Occipital lobe (tissue), 2 donors: ENCODE results near the gene LRP6. TPM values are rescaled to one million over a fixed set of nuclear protein-coding genes. Genes with fewer than 3 reads are reported as not detected.
"Not testable (repeated sequence)": the region's sequence is repeated elsewhere in the genome, so short reads cannot be mapped to it uniquely, and the experiment has no call there.

Experiments
- DNase-seq: peaks from one replicate; lab custom pipeline; 2025; lab: John Stamatoyannopoulos, UW
- total RNA-seq: library from RNA; depleted of rRNA; stranded (reverse); fragments of >200 nt; gene quantifications from one replicate; pipeline ENCODE4 v1.2.3, GENCODE V29; 2014

Gene LRP6
- 95.3 TPM for total RNA-seq

DNA sequence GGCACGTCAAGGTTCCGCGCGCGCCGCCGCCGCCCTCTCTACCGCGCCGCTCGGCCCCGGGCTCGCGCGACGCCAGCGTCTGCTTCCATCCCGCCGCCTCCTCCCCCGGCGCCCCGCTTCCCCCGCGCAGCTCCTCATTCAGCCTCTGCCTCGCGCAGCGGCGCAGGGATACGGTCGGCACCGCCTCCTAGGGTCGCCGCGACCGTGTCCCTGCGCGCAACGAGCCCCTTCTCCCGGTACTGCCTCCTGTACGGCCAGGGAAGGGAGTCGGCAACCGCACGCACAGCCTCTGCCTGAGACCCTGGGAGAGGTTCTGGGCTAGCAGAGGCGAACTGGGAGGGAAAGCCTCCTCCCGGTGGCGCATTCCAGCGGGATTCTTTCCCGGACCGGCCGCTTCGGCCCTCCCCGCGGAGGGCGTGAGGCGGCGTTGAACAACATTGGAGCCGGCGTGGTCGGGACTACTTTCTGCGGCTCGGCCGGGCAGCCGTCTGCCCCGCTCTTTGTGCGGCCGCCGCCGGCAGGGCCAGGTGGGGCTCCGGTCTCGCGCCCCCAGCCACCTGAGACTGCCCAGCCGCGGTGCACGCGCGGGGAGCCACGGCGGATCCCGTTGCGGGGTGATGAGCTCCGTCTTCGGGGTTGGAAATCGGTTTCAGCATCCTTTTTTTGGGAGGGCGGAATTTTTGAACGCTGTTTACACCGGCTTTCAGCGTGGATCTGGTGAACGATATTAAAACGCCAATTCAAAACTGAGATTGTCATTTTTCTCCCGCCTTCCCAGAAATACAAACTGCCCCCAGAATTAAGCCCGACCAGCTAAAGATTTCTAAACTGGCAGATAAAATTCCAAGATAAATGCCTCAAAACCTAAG is at the start of gene LRP6:
LRP6 (minus strand) TSS at position 172 of the 869 bp plus-strand sequence. CDS start 309 bp downstream, outside the sequence.
- peak; percentile 91 for DNase-seq

DNA sequence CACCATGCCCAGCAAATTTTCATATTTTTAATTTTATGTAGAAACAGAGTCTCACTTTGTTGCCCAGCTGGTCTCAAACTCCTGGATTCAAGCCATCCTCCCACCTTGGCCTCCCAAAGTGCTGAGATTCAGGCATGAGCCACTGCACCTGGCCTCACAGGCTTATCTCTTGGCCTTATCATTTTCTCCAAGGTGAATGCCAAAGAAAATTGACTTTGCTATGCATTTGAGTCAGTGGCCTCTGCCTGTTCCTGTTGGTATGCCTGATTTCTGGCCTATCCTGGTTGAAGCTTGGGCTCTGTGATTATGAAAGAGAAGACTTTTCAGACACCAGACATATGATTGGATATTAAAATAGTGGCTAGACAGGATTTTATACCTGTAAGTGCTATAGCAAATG is 49.0 kb upstream of the LRP6 start:
- DNase-seq = no peak

DNA sequence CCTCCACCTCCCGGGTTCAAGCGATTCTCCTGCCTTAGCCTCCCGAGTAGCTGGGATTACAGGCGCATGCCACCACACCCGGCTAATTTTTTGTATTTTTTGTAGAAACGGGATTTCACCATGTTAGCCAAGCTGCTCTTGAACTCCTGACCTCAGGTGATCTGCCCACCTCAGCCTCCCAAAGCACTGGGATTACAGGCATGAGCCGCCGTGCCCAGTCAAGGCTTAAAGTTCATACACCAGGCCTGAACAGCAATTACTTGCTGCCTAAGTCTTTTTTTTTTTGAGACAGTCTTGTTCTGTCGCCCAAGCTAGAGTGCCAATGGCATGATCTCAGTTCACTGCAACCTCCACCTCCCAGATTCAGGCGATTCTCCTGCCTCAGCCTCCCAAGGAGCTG is 43.9 kb upstream of the LRP6 start:
- not testable (repeated sequence) for DNase-seq

DNA sequence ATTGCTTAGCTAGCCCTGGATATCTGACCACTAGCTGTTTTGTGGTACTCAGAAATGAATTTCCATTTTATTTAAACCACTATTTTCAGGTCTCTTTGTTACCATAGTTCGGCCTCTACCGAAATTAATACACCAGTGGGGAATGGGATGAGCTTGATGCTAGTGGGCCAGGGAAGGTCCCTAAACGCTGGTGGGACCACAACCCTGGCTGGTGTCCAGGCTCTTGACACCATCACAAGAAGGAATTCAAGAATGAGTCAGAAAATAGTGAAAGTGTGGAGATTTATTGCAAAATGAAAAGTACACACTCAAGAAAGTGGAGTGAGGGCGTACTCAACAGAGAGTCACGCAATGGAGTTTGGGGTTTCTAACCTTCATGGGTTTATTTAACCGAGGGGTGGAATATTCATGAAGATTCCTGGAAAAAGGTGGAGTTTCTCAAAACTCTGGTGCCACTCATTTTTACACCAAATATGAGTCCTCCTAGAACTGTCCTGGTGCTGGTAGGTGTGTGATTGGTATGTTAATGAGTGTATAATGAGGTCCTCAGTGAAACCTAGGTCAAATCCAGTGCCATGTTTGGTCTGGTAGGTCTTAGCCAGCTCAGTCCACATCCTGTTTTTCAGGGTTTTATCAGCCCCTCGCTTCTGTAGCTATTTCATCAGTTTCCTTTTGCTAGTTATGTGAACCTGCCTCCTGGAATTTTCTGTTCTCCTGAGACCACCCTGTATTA is 38.9 kb upstream of the LRP6 start:
- no peak for DNase-seq

DNA sequence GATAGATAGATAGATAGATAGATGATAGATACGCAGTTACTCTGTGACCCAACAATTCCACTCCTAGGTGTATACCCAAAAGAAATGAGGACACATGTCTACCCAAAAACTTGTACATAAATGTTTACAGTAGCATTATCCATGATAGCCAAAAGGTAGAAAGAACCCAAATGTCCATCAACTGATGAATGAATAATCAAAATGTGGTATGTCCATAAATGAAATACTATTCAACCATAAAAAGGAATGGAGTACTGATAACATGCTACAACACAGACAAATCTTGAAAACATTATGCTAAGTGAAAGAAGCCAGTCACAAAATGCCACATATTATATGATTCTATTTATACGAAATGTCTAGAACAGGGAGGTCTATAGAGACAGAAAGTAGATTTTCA is 36.1 kb upstream of the LRP6 start:
- no peak for DNase-seq

DNA sequence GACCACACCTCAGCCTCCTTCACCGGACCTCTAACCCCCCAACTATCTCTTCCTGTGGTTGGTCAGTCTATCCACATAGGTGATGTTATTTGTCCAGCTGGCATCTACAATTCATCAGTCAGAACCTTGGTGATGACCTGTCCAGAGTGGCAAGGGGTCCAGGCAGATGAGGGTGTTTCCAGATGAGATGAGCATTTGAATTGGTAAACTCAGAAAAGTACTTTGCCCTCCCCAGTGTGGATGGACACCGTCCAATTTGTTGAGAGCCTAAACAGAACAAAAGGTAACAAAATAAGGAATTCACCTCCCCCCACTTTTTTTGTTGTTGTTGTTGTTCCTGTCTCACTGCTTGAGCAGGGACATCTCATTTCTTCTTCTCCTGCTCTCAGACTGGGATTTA is 34.3 kb upstream of the LRP6 start:
- DNase-seq = no peak

DNA sequence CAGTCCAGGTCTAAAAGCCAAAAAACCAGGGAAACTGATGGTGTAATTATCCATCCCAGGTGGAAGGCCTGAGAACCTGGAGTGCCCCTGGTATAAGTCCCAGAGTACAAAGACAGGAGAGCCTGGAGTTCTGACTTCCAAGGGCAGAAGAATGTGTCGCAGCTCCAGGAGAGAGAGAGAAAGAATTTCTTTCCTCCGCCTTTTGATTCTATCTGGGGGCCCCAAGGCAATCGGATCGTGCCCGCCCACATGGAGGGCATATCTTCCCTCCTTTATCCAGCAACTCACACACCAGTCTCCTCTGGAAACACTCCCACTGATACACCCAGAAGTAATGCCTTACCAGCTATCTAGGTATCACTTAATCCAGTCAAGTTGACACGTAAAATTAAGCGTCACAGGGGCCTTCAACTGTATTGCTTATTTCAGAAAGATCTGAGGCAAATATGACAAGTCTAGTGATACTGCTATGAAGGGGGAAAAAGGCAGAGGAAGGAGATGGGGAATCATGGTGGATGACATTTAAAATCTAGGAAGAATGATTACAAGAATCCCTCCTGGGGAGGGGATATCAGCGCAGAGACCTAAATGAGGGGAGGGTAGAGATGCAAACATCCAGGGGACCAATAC is 30.5 kb upstream of the LRP6 start:
- no peak for DNase-seq

DNA sequence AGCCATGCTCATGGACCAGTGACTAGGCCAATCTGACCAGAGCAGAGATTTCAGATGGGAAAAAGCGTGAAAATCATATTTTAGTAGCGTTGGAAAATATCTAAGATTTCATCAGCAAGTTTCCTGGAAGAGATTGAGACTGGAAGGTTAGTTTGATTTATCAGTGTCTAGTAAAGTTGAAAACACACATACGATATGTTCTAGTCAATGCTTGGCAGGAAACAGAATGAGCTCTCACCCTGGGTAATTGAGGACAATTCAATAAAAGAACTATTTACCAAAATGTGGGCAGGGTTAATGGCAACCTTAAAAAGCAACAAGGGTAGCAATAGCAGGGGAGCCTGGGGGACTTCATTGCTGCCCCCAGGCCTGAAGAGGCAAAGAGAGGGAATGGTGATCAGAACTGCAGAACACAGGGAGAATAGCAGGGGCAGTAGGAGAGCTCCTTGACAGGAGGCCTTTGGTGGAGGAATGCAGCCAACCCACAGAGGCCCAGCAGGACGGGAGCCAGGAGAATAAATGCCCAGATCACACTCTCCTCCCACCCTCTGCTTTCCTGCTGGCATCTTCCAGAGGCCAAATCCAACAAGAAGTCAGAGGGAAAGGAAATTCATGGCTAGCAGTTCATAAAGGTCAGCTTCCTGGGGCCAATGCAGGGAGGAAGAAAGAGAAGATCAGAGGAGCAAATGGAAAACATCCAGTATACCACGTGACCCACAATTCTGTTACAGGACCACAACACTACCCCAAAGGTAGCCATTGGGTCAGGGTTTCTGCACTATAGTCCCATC is 27.6 kb upstream of the LRP6 start:
- no peak for DNase-seq

DNA sequence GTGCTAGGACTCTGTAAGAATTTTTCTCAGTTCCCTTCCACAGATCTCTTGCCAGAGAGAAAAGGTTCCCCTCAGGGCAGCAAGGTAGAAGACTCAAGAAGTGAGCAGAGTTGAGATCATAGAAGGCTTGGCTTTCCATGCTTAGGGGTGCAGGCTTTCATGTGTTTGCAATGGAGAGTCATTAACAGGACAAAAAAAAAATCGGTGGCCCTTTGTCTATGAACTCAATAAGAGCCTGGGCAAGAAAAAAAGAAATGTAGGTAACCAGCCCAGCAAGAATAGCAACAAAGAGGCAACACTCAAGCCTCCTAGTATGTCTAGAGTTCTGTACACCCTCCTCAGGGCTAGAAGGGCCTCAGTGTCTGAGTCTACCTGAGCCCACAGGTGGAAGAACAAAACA is 23.4 kb upstream of the LRP6 start:
- DNase-seq = no peak

DNA sequence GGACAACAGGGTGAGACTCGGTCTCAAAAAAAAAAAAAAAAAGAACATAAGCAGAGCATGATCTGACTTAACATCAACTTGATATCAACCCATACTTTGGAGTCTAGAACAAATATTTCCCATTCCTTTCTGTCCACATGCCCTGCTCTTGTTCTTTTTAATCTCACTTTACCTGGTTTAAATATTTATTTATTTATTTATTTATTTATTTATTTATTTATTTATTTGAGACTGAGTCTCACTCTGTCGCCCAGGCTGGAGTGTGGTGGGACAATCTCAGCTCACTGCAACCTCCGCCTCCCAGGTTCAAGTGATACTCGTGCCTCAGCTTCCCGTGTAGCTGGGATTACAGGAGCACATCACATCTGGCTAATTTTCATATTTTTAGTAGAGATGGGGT is 19.6 kb upstream of the LRP6 start:
- DNase-seq = no peak

DNA sequence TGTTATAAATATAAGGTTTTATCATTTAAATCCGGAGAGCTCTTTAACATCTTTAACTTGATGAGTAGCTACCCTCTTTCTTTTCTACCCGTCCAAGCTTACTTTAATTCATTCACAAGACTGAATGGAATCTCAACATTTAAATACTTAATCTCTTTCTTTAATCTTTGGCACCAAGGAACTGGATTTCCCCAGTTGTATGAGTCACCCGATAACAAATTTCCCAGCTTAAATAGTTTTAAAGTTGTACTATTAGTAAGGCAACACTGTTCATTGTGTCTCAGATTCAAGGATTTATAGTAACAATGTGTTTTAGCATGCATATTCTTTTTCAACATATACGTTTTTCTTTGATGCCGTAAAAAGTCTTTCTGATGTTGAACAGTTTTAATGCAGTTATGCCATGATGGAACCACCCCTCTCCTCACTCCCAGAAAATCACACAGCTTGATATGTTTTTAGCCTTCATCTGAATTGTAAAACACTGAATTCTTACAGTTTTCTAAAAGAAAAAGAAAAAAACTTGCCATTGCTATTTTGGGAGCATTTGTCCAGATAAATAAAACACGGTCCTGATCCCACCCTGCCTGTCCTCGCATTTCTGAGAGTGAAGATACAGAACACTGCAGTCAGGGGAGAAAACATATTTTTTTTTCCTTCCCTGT is 16.0 kb upstream of the LRP6 start:
- no peak for DNase-seq

DNA sequence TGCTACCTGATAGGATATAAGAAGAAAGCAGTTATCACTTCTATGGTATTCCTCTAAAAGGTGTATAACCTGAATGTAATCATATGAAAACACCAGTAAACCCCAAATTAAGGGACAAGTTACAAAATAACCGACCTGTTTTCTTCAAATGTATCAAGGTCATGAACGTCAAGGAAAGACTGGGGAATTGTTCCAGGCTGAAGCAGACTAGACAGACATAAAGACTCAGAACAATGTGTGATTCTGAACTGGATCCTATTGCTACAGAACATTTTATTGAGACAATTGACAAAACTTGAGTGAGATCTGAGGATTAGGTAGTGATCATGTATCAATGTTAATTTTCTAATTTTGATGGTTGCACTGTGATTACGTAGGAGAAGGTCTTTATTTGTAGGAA is 15.4 kb upstream of the LRP6 start:
- no peak for DNase-seq

DNA sequence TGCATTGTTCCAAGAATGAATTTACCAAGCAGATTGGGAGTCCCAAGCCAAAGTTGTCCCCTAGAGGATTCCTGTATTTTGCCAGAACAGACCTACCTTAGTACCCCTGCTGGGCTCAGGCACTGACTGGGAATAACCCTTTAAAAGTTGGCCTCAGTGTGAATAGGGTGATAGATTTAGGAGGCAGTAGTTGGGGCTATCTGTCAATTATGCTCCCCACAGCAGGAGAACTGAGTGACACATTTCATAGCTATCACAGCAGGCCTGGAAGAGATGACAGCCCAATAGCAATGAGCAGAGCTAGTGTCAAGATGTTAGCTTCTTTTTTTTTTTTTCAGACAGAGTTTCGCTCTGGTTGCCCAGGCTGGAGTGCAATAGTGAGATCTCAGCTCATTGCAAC is 14.3 kb upstream of the LRP6 start:
- DNase-seq = no peak

DNA sequence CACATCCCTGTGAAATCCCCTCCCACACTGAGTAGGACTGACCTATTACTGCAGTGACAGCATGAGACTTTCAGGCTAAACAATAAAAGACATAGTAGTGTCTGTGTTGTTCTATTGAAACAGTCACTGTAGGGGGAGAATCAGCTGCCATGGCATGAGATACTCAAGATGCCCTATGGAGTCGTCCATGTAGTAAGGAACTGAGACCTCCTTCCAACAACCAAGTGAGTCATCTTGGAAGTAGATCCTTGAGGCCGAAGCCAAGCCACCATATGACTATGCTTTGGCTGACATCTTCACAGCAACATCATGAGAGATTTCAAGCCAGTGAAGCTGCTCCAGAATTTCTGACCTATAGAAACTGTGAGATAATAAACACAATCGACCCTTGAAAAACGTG is 12.1 kb upstream of the LRP6 start:
- no peak for DNase-seq

DNA sequence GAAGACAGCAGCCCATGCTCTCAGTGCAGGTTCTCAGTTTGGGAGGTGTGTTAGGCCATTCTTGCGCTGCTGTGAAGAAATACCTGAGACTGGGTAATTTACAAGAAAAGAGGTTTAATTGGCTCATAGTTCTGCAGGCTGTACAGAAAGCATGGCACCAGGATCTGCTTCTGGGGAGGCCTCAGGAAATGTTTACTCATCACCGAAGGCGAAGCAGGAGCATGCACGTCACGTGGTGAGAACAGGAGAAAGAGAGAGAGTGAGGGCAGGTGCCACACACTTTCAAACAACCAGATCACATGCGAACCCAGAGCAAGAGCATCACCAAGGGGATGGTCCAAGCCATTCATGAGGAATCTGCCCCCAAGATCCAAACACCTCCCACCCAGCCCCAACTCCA is 9.0 kb upstream of the LRP6 start:
- DNase-seq = no peak

DNA sequence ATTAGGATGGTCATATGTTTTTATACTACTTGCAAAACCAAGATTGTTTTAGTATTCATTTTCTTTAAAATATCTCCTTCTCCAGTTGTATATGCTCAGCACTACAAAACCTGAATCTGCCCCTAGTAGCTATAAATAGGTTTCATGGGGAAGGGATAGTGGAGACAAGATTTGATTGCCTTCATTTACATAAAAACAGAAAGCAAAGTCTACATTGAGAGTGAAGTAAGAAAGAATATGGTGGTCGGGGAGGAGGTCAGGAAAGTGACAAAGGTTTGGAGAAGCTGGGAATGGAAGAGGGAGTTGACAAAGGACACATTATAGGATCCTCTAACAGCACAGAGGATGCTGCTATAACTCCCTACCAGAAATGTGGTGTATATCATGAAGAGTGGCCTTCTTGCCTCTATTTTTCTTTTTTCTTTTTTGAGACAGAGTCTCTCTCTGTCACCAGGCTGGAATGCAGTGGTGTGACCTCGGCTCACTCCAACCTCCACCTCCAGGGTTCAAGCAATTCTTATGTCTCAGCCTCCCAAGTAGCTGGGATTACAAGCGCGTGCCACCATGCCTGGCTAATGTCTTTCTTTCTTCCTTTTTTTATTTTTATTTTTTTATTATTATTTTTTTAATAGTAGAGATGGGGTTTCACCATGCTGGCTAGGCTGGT is 6.6 kb upstream of the LRP6 start:
- no peak for DNase-seq

DNA sequence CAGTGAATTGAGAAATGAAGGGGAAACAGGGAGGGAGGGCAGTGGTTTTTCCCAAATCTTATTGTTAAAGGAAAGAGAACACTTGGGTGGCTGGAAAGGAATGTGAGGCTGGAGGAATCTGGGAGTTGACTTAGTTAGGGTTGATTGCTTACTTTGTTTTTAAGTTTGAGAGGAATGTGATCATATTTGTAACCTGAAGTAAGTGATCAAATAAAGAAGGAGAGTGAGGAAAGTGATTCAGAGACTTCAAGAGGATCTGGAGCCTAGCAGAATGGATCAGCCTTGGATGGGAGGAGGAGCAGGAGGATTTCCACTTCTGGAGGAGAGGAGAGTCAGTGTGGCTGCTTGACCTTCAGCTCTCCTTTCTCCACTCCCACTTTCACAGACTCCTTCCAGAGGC is 6.0 kb upstream of the LRP6 start:
- no peak for DNase-seq

DNA sequence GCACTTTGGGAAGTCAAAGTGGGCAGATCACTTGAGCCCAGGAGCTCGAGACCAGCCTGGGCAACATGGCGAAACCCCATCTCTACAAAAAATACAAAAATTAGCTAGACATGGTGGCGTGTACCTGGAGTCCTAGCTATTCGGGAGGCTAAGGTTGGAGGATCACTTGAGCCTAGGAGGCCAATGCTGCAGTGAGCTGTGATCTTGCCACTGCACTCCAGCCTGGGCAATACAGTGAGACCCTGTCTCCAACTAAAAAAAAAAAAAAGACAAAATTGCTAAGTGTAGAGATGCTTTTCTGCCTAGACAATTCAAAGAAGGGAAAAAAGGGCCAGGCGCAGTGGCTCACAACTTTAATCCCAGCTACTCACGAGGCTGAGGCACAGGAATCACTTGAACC is 3.4 kb upstream of the LRP6 start:
- no peak for DNase-seq

DNA sequence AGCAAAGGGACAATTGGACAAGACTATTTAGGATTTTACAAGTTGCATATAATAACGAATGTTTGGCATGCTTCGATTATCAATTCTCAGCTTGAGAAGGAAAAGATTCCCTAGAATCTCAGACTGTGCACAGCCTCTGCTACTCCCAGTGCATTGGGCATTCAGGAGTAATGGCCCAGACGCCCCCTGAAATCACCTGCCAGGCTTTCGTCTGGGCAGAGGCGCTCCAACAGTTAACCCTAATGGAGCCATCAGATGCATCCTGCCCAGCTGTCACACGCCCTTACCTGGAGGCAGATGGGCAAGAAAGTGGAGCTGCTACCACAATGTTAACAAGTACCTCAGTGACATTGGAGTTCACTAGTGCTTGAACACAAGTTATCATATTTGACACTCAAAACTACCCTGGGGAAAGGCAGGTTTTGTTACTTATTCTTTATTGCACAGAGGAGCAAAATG is 927 bp upstream of the LRP6 start:
- no peak for DNase-seq

DNA sequence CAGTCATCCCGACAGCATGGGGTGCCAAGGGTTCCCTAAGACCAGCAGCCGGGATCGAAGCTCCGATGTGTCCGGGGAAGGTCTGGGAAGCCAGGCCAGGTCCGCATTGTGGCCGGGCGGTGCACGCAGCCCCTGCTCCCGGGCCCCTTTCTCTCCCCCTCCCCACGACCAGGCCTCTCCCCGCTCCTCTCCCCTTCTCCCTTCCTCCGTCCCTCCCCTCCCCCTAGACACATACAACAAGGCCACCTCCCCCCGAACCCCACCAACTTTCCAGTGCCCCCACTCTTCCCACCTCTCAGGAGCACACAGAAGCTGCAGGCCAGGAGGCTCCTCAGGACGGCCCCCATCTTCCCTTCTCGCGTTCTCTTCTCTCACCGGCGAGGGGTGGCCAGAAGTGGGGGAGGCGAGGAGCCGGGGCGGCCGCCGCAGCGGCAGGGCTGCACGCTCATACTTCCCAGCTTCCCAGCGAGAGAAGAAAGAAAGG is 413 bp downstream of the LRP6 start:
- DNase-seq = no peak
